Lung (tissue), 12 donors: Measurements from ENCODE around the gene SPATA6L. TPM values are rescaled to one million over a fixed set of nuclear protein-coding genes. Genes with fewer than 3 reads are reported as not detected.
"Not testable (repeated sequence)": the region's sequence is repeated elsewhere in the genome, so short reads cannot be mapped to it uniquely, and the experiment has no call there.

Experiments
- ATAC-seq: fragments of 200-7000 bp; cut with Tn5 transposase; one replicate; pipeline ENCODE4 v1.9.1; 2020; ENCODE audit warnings: moderate number of reproducible peaks; ENCODE audit not compliant: insufficient read depth, low FRiP score
- DNase-seq, 3 donors: peaks; one replicate each; pipeline ENCODE4 v3.0.0-alpha.2; 2013 to 2017
- H3K27ac ChIP-seq, 2 donors: one replicate each; pipeline ENCODE4 v1.5.1; 2013; ENCODE audit warnings: mild to moderate bottlenecking in 2 of 2, moderate library complexity in 2 of 2, control low read depth in 1 of 2, inconsistent platforms in 1 of 2, low read depth in 1 of 2, low read length in 1 of 2
- H3K27me3 ChIP-seq, 3 donors: one replicate each; pipeline ENCODE4 v1.5.1; 2013; ENCODE audit warnings: low read length in 2 of 3; ENCODE audit not compliant: control insufficient read depth in 3 of 3, insufficient read depth in 3 of 3
- H3K36me3 ChIP-seq, 4 donors: one replicate each; pipeline ENCODE4 v1.5.1; 2013; ENCODE audit warnings: low read length in 4 of 4, mild to moderate bottlenecking in 1 of 4, moderate library complexity in 1 of 4; ENCODE audit not compliant: control insufficient read depth in 4 of 4, insufficient read depth in 4 of 4
- H3K4me1 ChIP-seq, 5 donors: one replicate each; pipeline ENCODE4 v1.5.1; 2013; ENCODE audit warnings: low read length in 5 of 5, mild to moderate bottlenecking in 2 of 5, moderate library complexity in 1 of 5; ENCODE audit not compliant: control insufficient read depth in 5 of 5, insufficient read depth in 5 of 5
- H3K4me3 ChIP-seq: one replicate; pipeline ENCODE4 v1.5.1; 2013; ENCODE audit warnings: mild to moderate bottlenecking, control low read depth, moderate library complexity
- H3K9ac ChIP-seq, 2 donors: one replicate each; pipeline ENCODE4 v1.5.1; 2013; ENCODE audit warnings: low read length in 2 of 2, control low read depth in 1 of 2; ENCODE audit not compliant: insufficient read depth in 1 of 2
- H3K9me3 ChIP-seq, 4 donors: one replicate each; pipeline ENCODE4 v1.5.1; 2013; ENCODE audit warnings: low read length in 3 of 4, mild to moderate bottlenecking in 1 of 4, moderate library complexity in 1 of 4; ENCODE audit not compliant: control insufficient read depth in 4 of 4, insufficient read depth in 3 of 4
- WGBS, 2 donors: extraction: QIAGEN DNeasy Blood & Tissue Kit; methylation state at CpG; one replicate each; pipeline ENCODE4 v1.1.7; 2013; 5-methylcytosine and 5-hydroxymethylcytosine counted together
- polyA plus RNA-seq, 2 donors: library from polyadenylated mRNA; stranded (reverse); fragments of 200-250 nt; gene quantifications; one replicate each; pipeline ENCODE4 v1.2.1, GENCODE V29; 2013
- total RNA-seq, 2 donors: library from RNA; depleted of rRNA in 1 of 2; stranded (reverse); fragments of >200 nt in 1 of 2; gene quantifications; one replicate each; pipeline ENCODE4 v1.2.1, GENCODE V29; 2014 to 2021
- TF ChIP-seq, protein P1 (sequence below): IDR thresholded peaks from 2 replicates; pipeline ENCODE4 v1.5.1; 2012; ENCODE audit warnings: mild to moderate bottlenecking; ENCODE audit errors: control extremely low read depth, extremely low read depth
- donor health status: control.
- donor health status: control.
- donor health status: Bipolar disorder and iron deficiency.
- donor health status: healthy.
- donor health status: DM: yes; HTN: yes; CAD: no.

The SPATA6L gene
- total and polyA plus RNA-seq, 4 donors = 2.1 to 25.6 (median 11.4) TPM

DNA sequence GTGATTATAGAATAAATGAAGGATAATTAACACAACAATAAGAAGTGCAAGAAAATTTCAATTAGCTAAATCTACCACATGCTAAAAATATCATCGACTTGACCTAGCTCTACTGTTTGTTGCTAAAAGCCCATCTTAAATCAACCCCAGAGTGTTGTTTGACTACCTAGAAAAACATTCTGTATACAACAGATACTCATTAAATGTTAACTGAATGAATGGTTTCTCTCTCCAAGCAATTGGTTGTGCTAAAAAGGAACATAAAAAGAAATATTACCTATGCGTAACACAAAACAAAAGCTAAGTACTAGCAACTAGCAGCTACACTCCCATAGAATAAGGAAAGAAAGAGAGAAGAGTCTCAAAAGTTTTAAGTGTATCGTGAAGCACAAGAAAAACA, 9.7 kb downstream of the SPATA6L start:
- ATAC-seq (no peak), DNase-seq (no peak)
- Histone ChIP-seq H3K4me1 (peaks cover 0 to 2% (median 0%) of the 10 kb centered on the region in 5 donors), H3K9ac (no peak overlapping the region), H3K27me3 (no peaks in the 10 kb centered on the region), H3K4me3 (no peak overlapping the region), H3K9me3 (no peaks in the 10 kb centered on the region), H3K27ac (no peak overlapping the region), H3K36me3 (peaks cover 0 to 3% (median 0%) of the 10 kb centered on the region in 4 donors)
- TF ChIP-seq, protein P1, sequence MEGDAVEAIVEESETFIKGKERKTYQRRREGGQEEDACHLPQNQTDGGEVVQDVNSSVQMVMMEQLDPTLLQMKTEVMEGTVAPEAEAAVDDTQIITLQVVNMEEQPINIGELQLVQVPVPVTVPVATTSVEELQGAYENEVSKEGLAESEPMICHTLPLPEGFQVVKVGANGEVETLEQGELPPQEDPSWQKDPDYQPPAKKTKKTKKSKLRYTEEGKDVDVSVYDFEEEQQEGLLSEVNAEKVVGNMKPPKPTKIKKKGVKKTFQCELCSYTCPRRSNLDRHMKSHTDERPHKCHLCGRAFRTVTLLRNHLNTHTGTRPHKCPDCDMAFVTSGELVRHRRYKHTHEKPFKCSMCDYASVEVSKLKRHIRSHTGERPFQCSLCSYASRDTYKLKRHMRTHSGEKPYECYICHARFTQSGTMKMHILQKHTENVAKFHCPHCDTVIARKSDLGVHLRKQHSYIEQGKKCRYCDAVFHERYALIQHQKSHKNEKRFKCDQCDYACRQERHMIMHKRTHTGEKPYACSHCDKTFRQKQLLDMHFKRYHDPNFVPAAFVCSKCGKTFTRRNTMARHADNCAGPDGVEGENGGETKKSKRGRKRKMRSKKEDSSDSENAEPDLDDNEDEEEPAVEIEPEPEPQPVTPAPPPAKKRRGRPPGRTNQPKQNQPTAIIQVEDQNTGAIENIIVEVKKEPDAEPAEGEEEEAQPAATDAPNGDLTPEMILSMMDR = no peak
- WGBS, 2 donors = 64 to 96% methylated on average over 3 of the region's 3 CpGs

GRCh38 chr9:4656196-4656595, 10.1 kb downstream of the SPATA6L start:
- ATAC-seq, H3K27me3 ChIP-seq, H3K9me3 ChIP-seq, H3K4me1 ChIP-seq, DNase-seq, H3K9ac ChIP-seq, H3K27ac ChIP-seq, H3K4me3 ChIP-seq, H3K36me3 ChIP-seq: not testable (repeated sequence)
- WGBS, 2 donors = 75 to 87% methylated on average over 3 of the region's 3 CpGs

DNA sequence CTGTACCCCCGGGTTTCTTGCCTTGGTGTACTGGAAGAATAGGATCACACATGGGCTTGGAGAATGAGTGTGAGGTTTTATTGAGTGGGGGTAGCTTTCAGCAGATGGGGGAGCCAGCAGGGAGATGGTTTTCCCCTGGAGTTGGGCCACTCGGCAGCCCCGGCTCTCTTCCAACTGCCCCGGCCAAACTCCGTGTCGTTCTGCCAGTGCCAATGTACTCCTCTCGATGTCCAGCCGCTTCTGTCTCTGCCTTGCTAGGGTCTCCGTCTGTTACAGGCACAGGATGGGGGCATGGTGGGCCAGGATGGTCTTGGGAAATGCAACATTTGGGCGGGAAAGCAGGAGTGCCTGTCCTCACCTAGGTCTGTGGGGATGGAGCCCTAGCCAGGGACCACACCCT, 11.7 kb downstream of the SPATA6L start:
- TF ChIP-seq, protein P1 = no peak
- H3K9ac ChIP-seq = no peak overlapping the region
- peaks cover 0 to 3% (median 0%) of the 10 kb centered on the region in 4 donors for H3K36me3 ChIP-seq
- H3K9me3 ChIP-seq = no peaks in the 10 kb centered on the region
- DNase-seq = no peak
- no peak for ATAC-seq
- H3K4me1 ChIP-seq = no peaks in the 10 kb centered on the region
- no peak overlapping the region for H3K4me3 ChIP-seq
- H3K27me3 ChIP-seq = no peaks in the 10 kb centered on the region
- no peak overlapping the region for H3K27ac ChIP-seq
- 87 to 97% methylated on average over 9 to 10 of the region's 10 CpGs for WGBS, 2 donors

DNA sequence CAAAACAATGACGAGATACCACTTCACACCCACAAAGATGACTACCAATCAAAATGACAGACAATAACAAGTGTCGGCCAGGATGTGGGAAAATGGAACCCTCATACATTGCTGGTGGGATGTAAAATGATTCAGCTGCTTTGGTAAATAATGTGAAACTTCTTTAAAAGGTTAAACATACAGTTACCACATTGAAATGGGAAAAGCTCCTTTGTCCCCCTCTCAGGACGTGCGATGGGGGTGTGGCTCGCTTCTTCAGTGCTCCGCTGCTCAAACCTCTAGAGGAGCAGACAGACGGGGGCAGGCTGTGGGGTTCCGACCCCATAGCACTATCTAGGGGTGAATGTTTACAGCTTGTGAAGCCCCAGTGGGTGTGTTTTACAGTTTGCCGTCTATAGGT, 12.2 kb downstream of the SPATA6L start:
- TF ChIP-seq, protein P1 = no peak
- Histone ChIP-seq H3K4me1 (no peaks in the 10 kb centered on the region), H3K9ac (no peak overlapping the region), H3K9me3 (no peaks in the 10 kb centered on the region), H3K4me3 (no peak overlapping the region), H3K27ac (no peak overlapping the region), H3K36me3 (peaks cover 0 to 3% (median 0%) of the 10 kb centered on the region in 4 donors), H3K27me3 (no peaks in the 10 kb centered on the region)
- DNase-seq = no peak
- 86 to 89% methylated on average over 9 of the region's 9 CpGs for WGBS, 2 donors
- no peak for ATAC-seq
